HG03064 (cell line): Measurements from ENCODE around the gene FBXO42.

Experiments used
- ATAC-seq: cut with Tn5 transposase; IDR thresholded peaks from one replicate; pipeline ENCODE4 v1.9.1; 2021; ENCODE audit warnings: low read depth; ENCODE audit not compliant: unreplicated experiment

FBXO42 gene

DNA sequence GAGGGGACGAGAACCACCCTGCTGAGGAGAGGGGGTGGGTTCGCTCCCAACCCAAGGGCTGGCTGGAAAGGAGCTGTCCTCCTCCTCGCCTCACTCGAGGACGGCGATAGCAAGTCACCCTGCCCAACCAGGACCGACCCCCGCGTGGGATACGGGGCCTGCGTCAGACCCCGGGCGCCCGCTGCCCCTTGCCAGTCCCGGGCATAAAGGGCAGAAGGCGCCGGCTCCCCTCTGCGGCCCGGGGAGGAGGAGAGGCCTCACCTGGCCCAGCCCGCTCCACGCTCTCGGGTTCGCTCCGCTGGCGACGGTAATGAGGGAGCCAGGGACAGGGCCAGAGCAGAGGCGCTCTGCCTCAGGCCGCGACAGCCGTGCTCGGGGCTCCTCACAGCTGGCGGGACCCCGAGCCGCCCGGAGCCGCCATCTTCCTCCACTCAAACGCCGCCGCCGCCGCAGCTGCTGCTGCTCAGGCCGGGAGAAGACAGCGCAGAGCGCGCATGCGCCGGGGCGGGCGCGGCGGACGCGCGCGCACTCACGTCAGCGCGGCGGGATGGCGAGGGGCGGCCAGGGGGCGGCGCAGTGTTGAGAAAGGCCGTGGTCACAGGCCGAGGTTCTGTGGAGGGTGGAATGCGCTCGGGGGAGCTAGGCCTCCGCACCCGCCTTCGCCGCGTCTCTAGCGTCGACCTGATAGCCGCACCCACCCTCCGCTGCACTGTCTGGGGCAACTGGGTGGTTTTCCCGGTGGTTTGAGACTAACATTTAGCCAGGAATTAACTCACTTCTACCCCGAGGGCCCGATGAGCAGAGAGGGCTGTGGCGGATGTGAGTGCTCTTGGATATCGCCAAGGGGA lies at the start of gene FBXO42:
FBXO42 (minus strand) TSS at position 487 of the 848 bp plus-strand sequence. CDS start 37,062 bp downstream, outside the sequence.
- ATAC-seq: peak; percentile 79

DNA sequence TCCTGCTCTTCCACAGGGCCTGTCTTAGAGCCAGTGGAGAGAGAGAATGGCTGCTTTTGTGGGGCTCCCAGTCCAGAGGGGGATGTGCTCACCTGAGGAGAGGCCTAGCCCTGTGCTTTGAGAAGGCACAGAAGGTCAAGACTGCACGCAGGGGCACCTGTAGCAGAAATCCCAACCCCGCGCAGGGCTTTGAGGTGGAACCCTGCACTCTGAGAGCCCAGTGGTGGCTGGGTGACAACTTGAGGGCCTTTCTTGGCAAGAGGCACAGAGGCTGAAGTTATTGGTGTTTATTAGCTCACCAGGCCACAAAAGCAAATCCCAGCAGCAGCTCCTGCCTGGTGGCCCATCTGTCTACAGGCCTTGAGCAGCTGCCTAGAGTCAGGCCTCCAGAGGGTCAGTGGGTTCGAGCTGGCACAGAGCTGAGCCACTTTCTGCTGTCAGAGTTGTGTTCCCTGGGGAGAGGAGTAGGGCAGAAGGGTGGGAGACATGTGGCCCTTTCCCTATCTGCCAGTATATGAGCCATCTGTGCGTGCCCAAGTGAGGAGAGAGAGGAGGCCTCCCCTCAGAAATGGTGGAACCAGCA lies 46.2 kb upstream of the FBXO42 start:
- ATAC-seq: no peak

DNA sequence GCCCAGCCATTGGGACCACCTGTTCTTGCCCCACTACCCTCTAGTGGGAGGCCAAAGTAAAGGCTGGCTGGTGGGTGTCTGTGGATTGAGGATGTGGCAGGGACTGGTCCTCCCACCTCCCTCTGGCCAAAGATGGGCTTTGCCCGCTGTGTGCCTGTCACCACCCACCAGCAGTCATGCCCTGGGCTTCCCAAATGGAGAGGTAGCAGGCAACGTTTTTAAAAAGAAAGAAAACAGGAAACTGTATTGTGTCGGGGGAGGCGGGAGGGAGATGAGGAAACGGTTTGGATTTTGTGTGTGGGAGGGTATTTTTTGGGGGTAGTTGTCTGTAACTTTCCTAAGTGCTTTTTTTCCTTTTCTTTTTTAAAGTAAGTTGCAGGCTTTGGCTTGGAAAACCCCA lies 44.8 kb upstream of the FBXO42 start:
- ATAC-seq: no peak

DNA sequence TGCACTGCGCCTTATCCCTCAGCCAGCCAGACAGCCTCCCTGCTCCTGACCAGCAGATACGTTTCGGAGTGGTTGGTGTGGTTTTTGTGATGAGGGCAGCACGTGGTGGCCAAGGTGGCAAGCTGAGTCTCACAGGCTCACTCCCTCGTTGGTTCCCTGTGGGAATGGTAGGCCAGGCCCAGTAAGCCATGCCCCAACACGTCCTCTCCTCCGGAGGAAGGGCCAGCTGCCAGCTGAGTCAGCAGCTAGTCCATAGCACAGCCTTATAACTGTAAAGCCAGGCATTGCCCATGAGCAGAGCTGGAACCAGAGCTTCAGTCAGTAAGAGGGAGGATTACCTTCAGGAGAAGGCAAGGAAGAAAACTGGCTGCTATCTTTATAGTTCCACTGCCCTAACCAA lies 44.3 kb upstream of the FBXO42 start:
- ATAC-seq: no peak

DNA sequence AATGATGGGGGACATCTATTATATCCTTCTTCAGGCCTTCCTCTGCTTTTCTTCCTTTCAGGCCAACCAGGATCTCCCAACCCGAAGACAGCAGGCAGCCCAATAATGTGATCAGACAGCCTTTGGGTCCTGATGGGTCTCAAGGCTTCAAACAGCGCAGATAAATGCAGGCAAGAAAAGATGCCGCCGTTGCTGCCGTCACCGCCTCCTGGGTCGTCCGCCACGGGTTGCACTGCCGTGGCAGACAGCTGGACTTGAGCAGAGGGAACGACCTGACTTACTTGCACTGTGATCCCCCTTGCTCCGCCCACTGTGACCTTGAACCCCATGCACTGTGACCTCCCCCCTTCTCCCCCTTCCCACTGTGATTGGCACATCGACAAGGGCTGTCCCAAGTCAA lies 42.7 kb upstream of the FBXO42 start:
- no peak for ATAC-seq

DNA sequence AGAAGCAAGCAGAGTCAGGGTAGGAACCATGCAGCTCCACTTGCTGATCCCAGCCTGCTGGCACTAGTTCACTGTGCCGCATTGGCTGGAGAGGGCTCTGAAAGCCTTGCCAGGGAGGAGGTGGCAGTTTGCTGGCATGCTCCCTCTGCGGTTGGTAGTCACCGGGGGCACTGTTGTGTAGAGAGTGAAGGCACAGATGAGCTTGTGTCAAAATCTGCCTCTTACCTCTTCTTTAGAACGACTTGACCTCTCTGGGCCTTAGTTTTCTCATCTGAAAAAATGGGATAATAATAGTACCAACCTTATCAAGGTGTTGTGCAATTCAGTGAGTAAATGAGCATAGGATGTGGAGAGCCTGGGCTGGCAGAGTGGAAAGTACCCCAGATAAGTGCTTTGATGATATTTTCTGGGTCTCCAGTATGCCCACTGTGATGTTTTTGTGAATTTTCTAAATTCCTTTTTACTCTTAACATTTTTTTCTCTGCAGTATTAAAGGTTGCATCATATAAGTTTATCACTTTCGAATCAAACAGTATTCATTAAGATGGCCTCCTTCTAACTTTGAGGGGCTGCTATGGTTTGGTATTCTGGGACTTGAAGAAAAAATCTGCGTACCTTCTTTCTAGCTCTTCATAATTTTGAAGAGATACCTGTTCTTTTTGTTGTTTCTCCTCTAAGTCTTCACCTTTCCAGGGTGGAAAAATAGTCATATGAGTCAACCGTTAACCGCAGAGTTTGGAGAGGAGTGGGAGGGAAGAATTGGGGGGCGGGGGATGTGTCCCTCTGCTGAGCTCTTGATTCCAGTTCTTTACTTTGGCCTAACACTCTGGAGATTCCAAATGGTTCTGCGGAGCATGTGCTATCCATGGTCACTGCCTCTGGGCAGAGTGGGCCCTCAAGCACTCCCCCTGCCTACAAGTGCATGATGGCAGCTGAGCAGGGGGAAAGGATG lies 41.6 kb upstream of the FBXO42 start:
- no peak for ATAC-seq

DNA sequence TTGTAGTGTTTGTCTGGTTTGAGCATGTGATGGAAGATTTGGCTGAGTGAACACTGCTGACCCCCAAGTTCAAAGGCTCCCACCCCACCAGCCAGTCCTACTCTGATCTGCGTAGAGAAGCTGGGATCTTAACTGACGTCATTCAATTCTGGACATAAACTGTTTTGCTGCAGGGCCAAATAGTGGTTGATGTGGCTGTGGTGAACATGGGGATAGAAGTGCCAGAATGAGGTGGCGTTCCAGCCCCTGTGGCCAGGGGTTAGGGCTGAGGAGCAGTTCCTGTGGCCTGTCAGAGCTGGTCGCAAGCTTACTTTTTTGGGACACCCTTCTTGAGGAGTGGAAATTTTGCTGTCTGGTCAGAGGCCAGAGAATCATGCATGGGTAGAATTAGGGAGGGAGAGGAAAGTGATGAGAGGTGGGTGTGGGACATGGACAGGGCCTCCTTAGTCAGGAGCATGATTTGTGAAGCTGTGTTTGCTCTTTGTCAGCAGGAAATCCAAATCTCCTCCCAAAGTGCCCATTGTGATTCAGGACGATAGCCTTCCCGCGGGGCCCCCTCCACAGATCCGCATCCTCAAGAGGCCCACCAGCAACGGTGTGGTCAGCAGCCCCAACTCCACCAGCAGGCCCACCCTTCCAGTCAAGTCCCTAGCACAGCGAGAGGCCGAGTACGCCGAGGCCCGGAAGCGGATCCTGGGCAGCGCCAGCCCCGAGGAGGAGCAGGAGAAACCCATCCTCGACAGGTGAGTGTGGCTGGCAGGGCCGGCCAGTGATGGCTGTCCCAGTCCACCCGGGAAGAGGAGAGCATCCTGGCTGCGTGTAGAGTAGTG lies 40.7 kb upstream of the FBXO42 start:
- ATAC-seq: no peak

DNA sequence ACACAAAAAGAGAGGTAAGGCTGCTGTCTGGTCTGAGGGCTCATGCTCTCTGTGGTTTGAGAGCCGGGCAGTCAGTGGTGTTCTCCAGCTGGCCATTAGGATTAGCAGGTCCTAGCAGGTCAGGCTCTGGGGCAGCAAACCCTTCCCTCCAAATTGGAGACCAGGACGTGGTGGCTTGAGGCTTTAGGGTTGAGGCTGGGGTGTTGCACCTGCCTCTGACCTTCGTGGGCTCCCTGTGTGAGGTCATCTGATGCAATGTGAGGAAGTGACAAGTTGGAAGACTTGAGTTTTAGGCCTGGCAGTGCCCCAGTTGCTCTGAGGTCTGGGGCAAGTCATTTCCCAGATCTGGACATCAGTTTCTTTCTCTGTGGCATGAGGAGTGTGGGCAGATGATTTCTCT lies 39.1 kb upstream of the FBXO42 start:
- ATAC-seq: no peak

DNA sequence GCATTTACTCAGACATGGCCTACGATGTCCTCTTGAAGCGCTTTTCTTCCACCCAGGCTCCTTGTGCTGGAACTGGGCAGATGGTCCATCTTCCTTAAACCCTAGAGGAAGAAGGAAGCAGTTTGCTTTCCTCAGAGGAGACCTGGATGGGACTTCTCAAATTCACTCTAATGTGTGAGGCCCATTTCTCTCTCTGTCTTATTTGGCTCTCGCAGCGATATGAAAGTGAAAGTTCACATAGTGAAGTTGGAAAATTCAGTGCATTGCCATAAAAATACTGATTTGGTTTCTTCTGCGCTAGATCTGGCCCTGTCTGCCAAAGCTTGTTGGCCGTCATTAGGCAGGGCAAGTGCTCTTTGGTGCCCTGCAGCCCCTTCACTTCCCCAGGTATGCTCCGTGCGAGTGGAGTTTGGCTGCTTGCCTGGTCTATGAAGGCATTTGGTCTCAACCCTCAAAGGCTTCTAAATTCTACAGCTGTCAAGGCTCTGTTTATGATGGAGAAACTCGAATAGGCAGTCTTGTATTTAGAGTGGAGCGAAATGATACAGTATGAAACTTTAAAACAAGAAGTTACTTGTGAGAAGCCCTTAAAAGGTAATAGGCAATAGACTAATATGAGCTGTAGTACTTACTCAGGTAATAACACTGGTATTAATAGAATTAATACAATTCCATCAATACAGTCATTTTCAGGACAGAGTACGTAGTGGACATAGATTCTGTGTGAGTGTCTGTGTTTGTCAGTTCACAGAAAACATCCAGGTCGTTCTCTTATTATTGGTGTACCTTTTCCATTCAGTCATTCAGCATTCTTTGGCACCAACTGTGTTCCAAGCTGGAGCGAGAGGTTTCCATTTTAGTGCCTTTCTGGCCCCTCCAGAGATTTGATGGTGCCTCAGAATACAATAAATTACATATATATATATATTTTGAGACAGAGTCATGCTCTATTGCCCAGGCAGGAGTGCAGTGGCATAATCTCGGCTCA lies 35.2 kb upstream of the FBXO42 start:
- no peak for ATAC-seq

DNA sequence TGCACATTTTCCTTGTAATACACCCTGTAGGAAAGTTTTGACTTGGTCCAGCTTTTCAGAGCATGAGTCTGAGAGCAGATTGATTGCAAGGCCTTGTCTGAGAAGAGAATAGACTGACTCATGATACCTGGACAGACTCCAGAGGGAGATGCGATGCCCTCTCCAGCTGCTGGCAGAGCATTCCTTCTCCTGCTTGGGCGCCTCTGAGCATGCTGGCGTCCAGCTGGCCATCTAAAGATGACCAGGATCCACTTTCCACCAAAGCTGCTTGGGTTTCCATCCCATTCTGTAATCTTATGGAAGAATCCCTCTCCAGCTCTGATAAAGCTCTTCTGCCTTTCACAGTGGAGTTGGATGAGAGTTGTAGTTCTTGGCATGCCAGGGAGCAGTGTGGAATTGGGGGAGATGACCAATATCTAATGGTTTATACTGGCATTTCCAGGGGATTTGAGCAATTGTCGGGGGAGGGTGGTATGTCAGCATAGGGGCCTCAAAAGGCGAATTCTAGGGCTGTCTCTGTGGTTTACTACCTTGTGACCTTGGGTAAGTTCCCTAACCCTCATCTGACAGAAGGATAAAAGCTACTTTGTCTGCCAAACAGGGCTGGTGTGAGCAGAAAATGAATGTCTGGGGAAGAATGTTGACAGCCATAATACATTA lies 34.3 kb upstream of the FBXO42 start:
- no peak for ATAC-seq

DNA sequence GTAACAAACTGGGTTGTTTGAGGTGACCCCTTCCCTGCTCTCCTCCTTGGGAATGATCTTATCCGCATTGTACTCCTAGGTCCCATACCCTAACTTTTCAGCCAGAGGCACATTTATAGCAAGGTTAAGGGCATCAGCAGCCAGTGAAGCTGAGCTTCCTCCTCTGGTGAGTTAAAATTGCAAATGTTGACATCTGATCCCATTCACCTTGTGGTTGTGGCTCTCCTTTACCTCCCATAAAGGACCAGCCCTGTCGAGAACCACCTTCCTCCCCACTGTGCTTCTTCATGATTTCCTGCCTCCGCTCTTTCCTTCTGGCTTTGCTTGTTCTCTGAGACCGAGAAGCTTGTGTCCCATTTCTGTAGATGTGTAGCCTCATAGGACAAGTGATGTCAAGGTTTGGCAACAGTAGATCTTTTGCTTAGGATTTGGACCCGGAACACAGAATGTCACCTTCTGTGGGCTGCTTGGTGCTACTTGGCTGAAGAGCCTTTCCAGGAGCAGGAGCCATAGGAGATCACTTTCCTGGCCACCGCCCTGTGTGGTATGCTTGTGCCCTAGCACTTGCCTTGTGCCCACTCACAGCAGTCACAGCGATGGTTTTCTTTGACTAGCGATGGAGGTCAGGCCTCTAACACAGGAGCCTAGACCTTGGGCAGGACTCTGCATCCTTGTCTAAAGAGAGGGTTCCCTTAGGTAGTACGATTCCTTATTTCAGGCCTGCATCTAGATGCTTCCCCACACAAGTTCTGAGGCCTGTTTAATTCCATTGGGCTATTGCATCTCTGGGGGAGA lies 33.6 kb upstream of the FBXO42 start:
- ATAC-seq: no peak

DNA sequence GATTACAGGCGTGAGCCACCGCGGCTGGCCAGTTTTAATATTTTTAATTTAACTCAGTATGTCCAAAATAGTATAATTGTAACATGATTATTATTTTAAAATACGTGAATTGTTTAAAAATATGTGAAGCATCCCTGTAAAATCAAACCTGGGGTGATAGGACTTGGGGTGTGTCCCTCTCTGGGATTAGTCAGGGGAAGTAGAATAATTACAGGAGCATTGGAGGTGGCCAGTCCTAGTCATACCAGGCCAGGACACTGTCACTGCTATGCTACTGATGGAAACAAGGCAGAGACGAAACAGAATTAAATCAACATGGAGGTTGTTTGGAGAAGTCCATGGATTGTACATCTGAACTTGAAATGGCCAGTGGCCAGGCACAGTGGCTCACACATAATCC lies 31.6 kb upstream of the FBXO42 start:
- ATAC-seq: no peak

DNA sequence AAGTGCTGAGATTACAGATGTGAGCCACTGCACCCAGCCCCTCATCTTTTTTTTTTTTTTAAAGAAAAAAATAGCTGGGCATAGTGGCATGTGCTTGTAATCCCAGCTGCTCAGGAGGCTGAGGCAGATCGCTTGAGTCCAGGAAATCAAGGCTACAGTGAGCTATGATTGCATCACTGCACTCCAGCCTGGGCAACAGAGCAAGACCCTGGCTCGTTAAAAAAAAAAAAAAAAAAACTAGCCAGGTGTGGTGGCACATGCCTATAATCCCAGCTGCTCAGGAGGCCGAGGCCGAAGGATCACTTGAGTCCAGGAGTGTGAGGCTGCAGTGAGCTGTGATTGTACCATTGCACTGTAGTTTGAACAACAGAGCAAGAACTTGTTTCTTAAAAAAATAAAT lies 28.6 kb upstream of the FBXO42 start:
- no peak for ATAC-seq

DNA sequence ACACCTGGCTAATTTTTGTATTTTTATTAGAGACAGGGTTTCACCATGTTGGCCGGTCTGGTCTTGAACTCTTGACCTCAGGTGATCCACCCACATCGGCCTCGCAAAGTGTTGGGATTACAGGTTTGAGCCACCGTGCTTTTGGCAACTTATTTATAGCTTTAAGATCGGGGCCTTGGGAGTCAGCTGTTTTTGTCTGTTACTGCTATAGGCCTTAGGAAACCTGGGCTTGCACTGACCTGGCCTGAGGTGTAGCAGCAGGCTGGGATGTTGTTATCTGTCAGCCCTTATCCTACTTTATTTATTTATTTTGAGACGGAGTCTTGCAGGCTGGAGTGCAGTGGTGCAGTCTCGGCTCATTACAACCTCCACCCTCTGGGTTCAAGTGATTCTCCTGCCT lies 26.2 kb upstream of the FBXO42 start:
- no peak for ATAC-seq

DNA sequence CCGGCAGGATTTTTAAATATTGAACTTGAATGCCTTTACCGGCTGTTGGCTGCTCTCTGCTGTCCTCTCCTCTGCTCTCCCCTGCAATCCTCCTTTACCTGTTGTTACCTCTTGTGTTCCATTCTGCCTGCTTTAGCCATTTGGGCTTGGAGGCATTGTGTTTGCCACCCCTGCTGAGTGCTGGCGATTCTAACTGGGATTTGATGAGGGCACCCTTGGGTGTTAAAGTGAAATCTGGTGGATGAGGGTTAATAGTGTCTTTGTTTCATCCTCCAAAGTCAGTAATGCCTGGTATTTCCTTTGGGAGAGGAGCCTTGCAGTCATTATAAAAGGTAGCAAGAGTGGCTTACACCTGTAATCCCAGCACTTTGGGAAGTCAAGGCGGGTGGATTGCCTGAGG lies 24.7 kb upstream of the FBXO42 start:
- no peak for ATAC-seq

DNA sequence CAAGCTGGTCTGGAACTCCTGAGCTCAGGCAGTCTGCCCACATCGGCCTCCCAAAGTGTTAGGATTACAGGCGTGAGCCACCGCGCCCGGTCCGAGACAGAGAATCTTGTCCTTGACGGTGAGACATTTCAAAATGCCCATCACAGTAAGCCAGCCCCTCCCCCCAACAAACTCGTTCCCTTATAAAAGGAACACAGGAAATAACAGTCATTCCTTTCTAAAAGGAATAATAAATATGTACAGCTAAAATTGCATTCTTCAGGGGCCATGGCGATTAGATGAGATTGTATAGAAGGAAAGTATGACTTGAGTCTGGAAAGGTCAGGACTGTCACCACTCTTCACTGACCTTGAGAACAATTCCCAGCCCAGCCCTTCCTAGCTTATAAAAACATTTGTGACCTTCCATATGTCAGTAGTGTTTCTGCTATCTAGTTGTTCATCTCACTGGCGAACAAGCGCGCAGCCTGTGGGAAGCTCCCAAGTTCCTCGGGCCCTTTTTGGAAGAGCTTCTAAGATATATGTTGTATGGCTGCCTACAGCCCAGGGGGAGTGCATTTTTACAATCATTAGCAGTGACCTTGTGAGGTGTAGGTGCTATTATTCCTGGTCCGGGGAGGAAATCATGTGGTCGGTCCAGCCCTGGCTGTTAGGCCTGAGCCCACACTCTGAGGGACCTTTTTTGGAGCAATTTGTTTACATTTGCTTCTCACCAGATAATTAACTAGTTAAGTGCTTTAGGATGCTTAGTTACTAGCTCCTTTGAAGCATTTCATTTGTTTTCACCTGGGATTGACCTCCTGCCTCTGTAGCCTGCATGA lies 23.5 kb upstream of the FBXO42 start:
- no peak for ATAC-seq

DNA sequence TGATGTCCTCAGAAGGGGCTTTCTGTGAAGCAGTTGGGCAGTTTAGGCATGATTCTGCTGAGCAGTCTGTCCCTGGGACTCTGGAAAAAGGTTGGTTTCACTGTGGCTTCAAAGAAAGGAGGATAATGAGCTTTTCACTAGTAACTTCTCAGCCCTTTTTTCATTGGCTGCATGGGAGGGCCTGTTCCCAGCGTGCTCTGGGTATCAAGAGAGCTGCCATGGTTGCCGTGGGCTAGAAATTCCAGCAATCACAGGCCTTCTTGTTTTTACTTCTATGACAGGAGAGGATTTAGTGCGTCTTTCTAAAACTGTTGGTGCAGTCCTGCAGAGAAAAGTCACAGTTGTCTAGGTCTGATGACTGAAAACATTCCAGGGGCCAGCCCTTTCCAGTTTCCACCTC lies 22.0 kb upstream of the FBXO42 start:
- no peak for ATAC-seq
